ENCODE data around the gene NFATC2IP. TPM values are rescaled to one million over a fixed set of nuclear protein-coding genes. Genes with fewer than 3 reads are reported as not detected.

NFATC2IP gene
- total and polyA plus RNA-seq, 2 of the 8 experiments (the other 6 are each of a cell fraction or from before 2014, with no cell fraction given), result 54.4 to 71.5 TPM

GRCh38 chr16:28924399-28924761, 26.4 kb upstream of the NFATC2IP start (continued):
- TF ChIP-seq CTCF (IDR thresholded peaks at IDR 0.05; ENCODE audit: control extremely low read depth in 1 of 3, insufficient read depth in 1 of 3, low read depth in 1 of 3, low read length in 3 of 3), result peak; percentile 33 to 45 (median 43); a peak in 3 of 4 replicates
- no peak for TF ChIP-seq FOSL1 (IDR thresholded peaks at IDR 0.05; ENCODE audit: insufficient read depth, low read depth, low read length)
- no peak for TF ChIP-seq CHD7 (IDR thresholded peaks at IDR 0.05; ENCODE audit: insufficient replicate concordance, low read length)
- TF ChIP-seq, protein P1, sequence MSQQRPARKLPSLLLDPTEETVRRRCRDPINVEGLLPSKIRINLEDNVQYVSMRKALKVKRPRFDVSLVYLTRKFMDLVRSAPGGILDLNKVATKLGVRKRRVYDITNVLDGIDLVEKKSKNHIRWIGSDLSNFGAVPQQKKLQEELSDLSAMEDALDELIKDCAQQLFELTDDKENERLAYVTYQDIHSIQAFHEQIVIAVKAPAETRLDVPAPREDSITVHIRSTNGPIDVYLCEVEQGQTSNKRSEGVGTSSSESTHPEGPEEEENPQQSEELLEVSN (IDR thresholded peaks at IDR 0.05), result no peak; the same call in 1 of the 2 replicates
- TF ChIP-seq RXRA (IDR thresholded peaks at IDR 0.05; ENCODE audit: insufficient read depth, low read depth, low read length), result no peak
- no peak for TF ChIP-seq EGR1 (IDR thresholded peaks at IDR 0.05; ENCODE audit: borderline replicate concordance, low read depth, low read length)
- no peak; a peak in 1 of 4 replicates for TF ChIP-seq SIN3A (conservative IDR thresholded peaks at IDR 0.05 in 1 of 2, IDR thresholded peaks at IDR 0.05 in 1 of 2; ENCODE audit: low read depth in 1 of 2, low read length in 2 of 2)

Measured in H1 (cell line).